Keratinocyte (primary cell): ENCODE measurements around the gene RELCH.

Source experiments
- EZH2 ChIP-seq: IDR thresholded peaks from one replicate; pipeline ENCODE4 v1.6.1; 2012; ENCODE audit warnings: inconsistent platforms, mild to moderate bottlenecking, low read length, moderate library complexity
- TF ChIP-seq, protein P1 (sequence below), 3 experiments: IDR thresholded peaks in 1 of 3; conservative IDR thresholded peaks in 1 of 3; optimal IDR thresholded peaks in 1 of 3; 2 replicates in 2 of 3; 3 replicates in 1 of 3; pipeline versions ENCODE3 to v1.5.1; 2011; ENCODE audit warnings: low read length in 3 of 3, mild to moderate bottlenecking in 3 of 3, moderate library complexity in 2 of 3, control low read depth in 1 of 3, inconsistent platforms in 1 of 3; ENCODE audit not compliant: insufficient read depth in 2 of 3; ENCODE audit errors: extremely low read depth in 1 of 3

DNA sequence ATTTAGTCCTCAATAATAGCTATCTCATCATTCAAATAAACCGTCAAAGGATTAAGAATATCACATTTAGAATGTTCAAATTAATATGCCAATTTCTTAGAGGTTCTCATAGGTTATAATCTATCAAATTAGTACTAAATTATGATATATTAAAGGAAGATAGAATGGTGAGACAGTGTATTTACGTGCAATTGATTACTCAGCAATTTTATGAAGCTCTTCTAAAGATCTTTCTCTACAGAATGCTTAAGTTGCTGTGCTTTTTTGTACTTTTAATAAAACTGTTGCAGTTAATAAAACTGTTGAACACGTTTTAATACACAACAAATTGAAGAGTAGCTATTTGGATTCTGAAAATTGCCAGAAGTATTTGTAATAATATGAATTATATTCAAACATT is 39.0 kb downstream of the RELCH start:
- no peak for TF ChIP-seq EZH2
- TF ChIP-seq, protein P1, sequence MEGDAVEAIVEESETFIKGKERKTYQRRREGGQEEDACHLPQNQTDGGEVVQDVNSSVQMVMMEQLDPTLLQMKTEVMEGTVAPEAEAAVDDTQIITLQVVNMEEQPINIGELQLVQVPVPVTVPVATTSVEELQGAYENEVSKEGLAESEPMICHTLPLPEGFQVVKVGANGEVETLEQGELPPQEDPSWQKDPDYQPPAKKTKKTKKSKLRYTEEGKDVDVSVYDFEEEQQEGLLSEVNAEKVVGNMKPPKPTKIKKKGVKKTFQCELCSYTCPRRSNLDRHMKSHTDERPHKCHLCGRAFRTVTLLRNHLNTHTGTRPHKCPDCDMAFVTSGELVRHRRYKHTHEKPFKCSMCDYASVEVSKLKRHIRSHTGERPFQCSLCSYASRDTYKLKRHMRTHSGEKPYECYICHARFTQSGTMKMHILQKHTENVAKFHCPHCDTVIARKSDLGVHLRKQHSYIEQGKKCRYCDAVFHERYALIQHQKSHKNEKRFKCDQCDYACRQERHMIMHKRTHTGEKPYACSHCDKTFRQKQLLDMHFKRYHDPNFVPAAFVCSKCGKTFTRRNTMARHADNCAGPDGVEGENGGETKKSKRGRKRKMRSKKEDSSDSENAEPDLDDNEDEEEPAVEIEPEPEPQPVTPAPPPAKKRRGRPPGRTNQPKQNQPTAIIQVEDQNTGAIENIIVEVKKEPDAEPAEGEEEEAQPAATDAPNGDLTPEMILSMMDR (optimal IDR thresholded peaks at IDR 0.05 in 1 of 3, IDR thresholded peaks at IDR 0.05 in 1 of 3, conservative IDR thresholded peaks at IDR 0.05 in 1 of 3; ENCODE audit: extremely low read depth in 1 of 3, insufficient read depth in 2 of 3, low read length in 3 of 3) = no peak
